HL-60 (cell line): Measurements from ENCODE around the gene CORIN.

Experiments
- CTCF ChIP-seq: IDR thresholded peaks from one replicate; pipeline ENCODE4 v1.5.1; 2011; ENCODE audit warnings: low read length, control low read depth, inconsistent platforms; ENCODE audit not compliant: insufficient read depth
- GABPA ChIP-seq: IDR thresholded peaks from 2 replicates; pipeline ENCODE4 v1.6.1; 2012; ENCODE audit warnings: low read depth
- POLR2AphosphoS5 ChIP-seq: IDR thresholded peaks from 2 replicates; pipeline ENCODE4 v1.6.1; 2012; ENCODE audit warnings: low read depth
- REST ChIP-seq: IDR thresholded peaks from 2 replicates; pipeline ENCODE4 v1.6.1; 2012; ENCODE audit warnings: low read depth; ENCODE audit not compliant: insufficient replicate concordance
- SPI1 ChIP-seq: IDR thresholded peaks from 2 replicates; pipeline ENCODE4 v1.6.1; 2012; ENCODE audit warnings: low read depth, mild to moderate bottlenecking, borderline replicate concordance

GRCh38 chr4:47746122-47746521, 91.7 kb downstream of the CORIN start:
- TF ChIP-seq CTCF: no peak
- TF ChIP-seq POLR2AphosphoS5: no peak
- no peak for TF ChIP-seq GABPA
- no peak for TF ChIP-seq SPI1
- no peak for TF ChIP-seq REST
